NCI-H2196 treated with DMSO at 0.1 percent for 48 hours (cell line): ENCODE measurements around the gene SS18L1.

ENCODE experiments used
- DNase-seq: peaks from one replicate; lab custom pipeline; 2025; ENCODE audit not compliant: unreplicated experiment; lab: John Stamatoyannopoulos, UW

SS18L1 gene

GRCh38 chr20:62151835-62152364, 8.3 kb downstream of the SS18L1 start:
- no peak for DNase-seq

GRCh38 chr20:62155428-62156253, 12.1 kb downstream of the SS18L1 start:
- no peak for DNase-seq

GRCh38 chr20:62156254-62156556, 12.6 kb downstream of the SS18L1 start:
- no peak for DNase-seq

DNA sequence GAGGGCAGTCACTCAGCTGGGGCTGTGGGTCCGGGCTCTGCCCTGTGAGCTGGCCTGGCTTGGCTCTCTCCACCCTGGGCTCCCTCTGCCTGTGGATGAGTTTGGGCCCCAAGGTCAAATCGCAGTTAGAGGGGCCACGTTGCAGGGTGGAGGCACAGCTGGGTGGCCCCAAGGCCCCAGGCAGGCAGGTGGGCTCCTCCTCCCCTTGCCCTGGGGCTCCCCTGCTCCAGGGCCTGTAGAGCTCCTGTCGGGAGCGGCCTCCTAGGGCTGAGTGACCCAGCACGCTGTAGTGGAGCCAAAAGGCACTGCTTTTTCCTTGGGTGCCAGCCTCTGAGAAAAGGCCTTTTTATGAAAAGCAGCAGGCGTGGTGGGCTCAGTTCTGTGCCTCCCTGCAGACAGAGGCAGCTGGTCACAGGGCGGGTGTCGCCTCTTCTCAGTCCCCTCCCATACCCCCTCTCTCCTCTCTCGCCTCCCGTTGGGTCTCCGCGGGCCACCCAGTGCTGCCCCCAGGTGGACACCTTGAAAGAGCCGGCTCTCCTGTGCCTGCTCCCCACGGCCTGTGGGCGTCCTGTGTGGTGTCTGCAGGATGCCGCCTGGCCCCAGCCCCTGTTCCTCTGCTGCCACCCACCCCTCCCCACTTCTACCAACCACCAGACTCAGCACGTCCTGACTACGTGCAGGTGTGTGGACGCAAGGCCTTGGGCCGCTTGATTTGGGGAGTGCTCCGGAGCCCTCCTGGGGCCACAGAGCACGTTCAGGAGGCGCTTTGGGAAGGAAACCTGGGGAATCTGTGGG, 13.2 kb downstream of the SS18L1 start:
- DNase-seq = no peak

- no peak for DNase-seq
These were observed 14.0 kb downstream of the SS18L1 start for GRCh38 chr20:62157387-62158087.

DNA sequence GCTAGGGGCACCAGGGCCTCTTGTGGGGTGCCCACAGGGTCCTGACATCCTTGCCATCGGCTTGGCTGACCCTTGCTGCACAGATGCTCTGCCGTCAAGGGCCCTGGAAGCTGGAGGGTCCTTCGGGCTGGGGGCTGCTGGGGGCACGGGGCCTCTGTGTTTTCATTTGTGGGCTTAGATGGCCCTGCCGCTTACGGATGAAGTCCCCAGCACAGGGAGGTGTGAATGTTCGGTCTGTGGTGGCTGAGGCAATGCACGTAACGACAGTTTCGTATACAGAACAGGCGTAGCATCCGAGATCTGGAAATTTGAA, 14.5 kb downstream of the SS18L1 start:
- no peak for DNase-seq

DNA sequence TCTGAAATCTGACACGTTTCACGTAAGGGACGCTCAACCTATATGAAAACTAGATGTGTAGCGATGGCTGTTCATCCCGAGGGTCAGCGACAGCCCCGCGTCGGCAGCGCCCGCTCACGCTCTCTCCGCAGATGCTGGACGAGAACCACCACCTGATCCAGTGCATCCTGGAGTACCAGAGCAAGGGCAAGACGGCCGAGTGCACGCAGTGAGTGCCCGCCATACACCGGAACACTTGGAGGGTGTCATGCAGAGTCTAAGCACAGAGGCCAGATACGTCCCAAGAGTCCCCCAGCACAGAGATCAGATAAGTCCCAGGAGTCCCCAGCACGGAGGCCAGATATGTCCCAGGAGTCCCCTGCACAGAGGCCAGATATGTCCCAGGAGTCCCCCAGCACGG, 15.0 kb downstream of the SS18L1 start:
- no peak for DNase-seq

DNA sequence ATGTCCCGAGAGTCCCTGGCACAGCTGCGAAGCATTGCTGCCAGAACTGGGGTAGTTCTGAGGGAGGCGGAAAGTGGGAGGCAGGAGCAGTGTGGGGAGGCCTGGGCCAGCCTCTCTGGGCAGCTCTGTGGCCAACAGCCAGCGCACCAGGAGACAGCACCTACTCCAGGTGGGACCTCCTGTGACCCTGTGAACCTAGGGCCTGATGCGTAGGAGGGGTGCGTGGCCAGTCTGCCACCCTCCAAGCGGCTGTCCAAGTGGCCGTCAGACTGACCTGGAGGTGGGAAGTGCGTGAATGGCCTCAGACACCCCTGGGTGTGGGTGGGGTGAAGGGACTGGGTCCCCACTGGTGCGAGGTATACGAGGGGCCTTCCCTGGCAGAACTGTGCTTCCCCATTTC, 15.5 kb downstream of the SS18L1 start:
- DNase-seq = no peak

DNA sequence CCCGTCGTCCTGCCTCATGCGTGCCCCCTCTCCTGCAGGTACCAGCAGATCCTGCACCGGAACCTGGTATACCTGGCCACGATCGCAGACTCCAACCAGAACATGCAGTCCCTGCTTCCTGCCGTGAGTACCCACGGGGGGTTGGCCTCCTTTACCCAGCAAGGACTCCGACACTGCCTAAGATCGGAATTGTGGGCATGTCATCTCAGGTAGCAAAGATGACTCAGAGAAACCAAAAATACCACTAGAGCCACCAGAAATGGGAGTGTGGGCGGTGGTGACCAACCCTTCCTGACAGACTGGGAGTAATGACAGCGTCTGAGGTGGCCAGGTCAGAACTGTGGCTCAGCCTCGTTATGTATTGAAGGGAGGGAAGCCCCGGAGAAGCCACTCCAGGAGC, 16.3 kb downstream of the SS18L1 start:
- no peak for DNase-seq

DNA sequence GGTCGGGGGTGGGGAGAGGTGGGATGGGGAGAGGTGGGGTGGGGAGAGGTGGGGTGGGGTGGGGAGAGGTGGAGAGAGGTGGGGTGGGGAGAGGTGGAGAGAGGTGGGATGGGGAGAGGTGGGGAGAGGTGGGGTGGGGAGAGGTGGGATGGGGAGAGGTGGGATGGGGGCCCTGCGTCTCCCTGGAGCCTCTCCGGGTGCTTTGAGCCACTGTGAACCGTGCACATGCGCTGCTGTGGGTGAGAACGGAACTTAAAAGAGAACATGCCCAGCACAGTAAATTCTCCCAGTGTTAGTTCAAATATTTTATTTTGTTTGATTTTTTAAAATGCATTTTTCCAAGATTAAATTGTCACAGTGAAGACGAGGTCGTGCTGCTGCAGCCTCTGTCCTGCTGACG, 16.7 kb downstream of the SS18L1 start:
- no peak for DNase-seq

- no peak for DNase-seq
These were observed 17.3 kb downstream of the SS18L1 start for GRCh38 chr20:62160876-62161275.

GRCh38 chr20:62161347-62161746, 17.8 kb downstream of the SS18L1 start:
- DNase-seq = no peak

DNA sequence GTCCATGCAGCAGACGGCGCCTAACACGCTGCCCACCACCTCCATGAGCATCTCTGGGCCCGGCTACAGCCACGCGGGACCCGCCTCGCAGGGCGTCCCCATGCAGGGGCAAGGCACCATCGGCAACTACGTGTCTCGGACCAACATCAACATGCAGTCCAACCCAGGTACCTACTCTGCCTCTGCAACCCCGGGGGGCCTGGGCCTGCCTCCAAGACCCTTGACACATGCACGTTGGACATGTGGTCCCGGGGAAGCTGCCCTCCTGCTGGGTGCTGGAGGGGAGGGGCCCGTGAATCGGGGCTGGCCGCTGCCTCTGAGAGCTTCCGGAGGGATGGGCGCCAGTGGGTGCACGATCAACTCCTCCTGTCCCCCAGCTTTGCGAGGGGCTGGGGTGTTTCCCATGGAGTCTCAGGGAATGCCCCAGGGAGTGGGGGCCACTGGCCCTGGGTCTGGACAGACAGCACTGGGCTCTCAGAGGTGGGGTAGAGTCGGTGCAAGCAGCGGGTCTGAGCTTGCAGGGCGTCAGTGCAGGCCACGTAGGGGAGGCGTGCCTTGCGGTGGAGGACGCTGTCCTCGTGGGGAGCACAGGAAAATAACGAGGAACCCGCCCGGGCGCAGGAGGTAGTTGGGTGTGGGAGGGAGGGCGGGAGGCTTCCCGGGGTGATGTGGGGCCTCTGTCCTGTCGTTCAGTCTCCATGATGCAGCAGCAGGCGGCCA, 19.4 kb downstream of the SS18L1 start:
- DNase-seq = no peak

DNA sequence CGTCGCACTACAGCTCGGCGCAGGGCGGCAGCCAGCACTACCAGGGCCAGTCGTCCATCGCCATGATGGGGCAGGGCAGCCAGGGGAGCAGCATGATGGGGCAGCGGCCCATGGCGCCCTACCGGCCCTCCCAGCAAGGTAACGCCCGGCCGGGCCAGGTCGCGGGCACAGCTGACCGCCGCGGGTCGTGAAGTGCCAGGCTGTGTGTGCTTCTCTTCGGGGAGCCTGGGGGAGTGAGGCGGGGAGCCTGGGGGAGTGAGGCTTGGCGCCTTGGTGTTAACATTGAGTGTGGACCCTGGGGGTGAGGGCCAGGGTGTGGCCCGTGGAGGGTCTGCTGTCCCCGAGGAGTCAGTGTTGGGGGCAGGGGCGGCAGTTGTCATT, 19.9 kb downstream of the SS18L1 start:
- no peak for DNase-seq

GRCh38 chr20:62163986-62164762, 20.6 kb downstream of the SS18L1 start:
- no peak for DNase-seq

GRCh38 chr20:62164879-62165761, 21.6 kb downstream of the SS18L1 start:
- DNase-seq = no peak

GRCh38 chr20:62165762-62166399, 22.3 kb downstream of the SS18L1 start:
- DNase-seq = no peak

GRCh38 chr20:62167474-62167873, 23.9 kb downstream of the SS18L1 start:
- DNase-seq = no peak

- DNase-seq = no peak
These were observed 24.5 kb downstream of the SS18L1 start for GRCh38 chr20:62168061-62168460.
